H1 (cell line): ENCODE data around the gene DRAP1. TPM values are rescaled to one million over a fixed set of nuclear protein-coding genes. Genes with fewer than 3 reads are reported as not detected.

Experiments
- ATF2 ChIP-seq: IDR thresholded peaks from 2 replicates; pipeline ENCODE4 v1.6.1; 2012; ENCODE audit warnings: low read length, inconsistent platforms
- BACH1 ChIP-seq: IDR thresholded peaks from 2 replicates; pipeline ENCODE4 v1.6.1; 2012; ENCODE audit warnings: low read length, improper control_type of control experiment
- CHD1 ChIP-seq: IDR thresholded peaks from 2 replicates; pipeline ENCODE4 v1.6.1; 2012; ENCODE audit warnings: low read depth, low read length, improper control_type of control experiment
- CHD7 ChIP-seq: fragments of 300-600 bp; sonication (generic); IDR thresholded peaks from 2 replicates; pipeline ENCODE4 v1.7.1; 2012; ENCODE audit warnings: low read length, moderate library complexity, mild to moderate bottlenecking, inconsistent platforms; ENCODE audit not compliant: insufficient replicate concordance
- JUN ChIP-seq: IDR thresholded peaks from 2 replicates; pipeline ENCODE4 v1.6.1; 2011; ENCODE audit warnings: low read depth, mild to moderate bottlenecking, improper control_type of control experiment, low read length
- POLR2A ChIP-seq, 2 experiments: IDR thresholded peaks; 1 replicate in 1 of 2; 2 replicates in 1 of 2; pipeline ENCODE4 v1.6.1; 2011; ENCODE audit warnings: low read depth in 2 of 2, low read length in 2 of 2, mild to moderate bottlenecking in 2 of 2; ENCODE audit errors: control extremely low read depth in 1 of 2
- POU5F1 ChIP-seq: IDR thresholded peaks from 2 replicates; pipeline ENCODE4 v1.6.1; 2011; ENCODE audit warnings: low read depth, mild to moderate bottlenecking, low read length, moderate library complexity
- SIN3A ChIP-seq, 2 experiments: IDR thresholded peaks in 1 of 2; conservative IDR thresholded peaks in 1 of 2; 2 replicates each; pipeline ENCODE4 v1.6.1; 2011 to 2012; ENCODE audit warnings: low read length in 2 of 2, improper control_type of control experiment in 1 of 2, low read depth in 1 of 2, mild to moderate bottlenecking in 1 of 2
- SP4 ChIP-seq: IDR thresholded peaks from 2 replicates; pipeline ENCODE4 v1.6.1; 2012; ENCODE audit warnings: low read length, inconsistent platforms
- TCF12 ChIP-seq: IDR thresholded peaks from 2 replicates; pipeline ENCODE4 v1.6.1; 2011; ENCODE audit warnings: low read depth, mild to moderate bottlenecking, low read length
- ZNF274 ChIP-seq: IDR thresholded peaks from 2 replicates; pipeline ENCODE4 v1.7.0; 2012; ENCODE audit warnings: low read length, borderline replicate concordance; ENCODE audit errors: extremely low read depth
- polyA plus RNA-seq, 7 experiments: library from polyadenylated mRNA; depleted of rRNA in 3 of 7; stranded (reverse) in 5 of 7; unstranded in 2 of 7; fragments of >200 nt in 5 of 7; fragments of 200-250 nt in 2 of 7; gene quantifications; 1 replicate in 5 of 7; 2 replicates in 1 of 7; 4 replicates in 1 of 7; pipeline versions ENCODE4 v1.2.1 to v1.2.3, GENCODE V29; 2011 to 2013; ENCODE audit warnings: missing spikeins in 2 of 7, mixed read lengths in 2 of 7
- total RNA-seq: library from RNA; stranded (reverse); fragmentation: NEBNext Ultra II Directional; extraction: Animal tissue kit (Norgen Biotek cat#: 25700); gene quantifications from 2 replicates; pipeline ENCODE4 v1.2.1, GENCODE V29; 2021

DRAP1 gene
- total and polyA plus RNA-seq, 2 of the 8 experiments (the other 6 are each of a cell fraction or from before 2014, with no cell fraction given), result 62.5 to 98.7 TPM

DNA sequence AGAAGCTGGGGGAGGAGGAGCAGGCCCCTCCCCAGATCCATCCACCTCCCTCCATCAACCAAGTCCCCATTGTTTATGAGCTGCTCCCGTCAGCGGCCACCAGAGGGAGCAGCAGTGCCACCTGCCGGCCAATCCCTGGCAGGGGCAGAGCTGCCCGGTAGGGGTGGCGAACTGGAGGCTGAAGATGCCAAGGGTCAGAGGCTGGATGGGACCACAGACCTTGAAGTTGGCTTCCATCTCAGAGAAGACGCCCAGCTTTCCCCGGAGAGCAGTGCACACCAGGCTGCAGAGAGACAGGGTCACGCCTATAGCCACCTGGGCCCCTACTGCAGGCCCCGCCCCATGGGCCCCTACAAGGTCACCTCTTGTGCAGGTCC lies 34.5 kb upstream of the DRAP1 start (continued):
- TF ChIP-seq ATF2, result no peak
- TF ChIP-seq BACH1, result no peak
- no peak for TF ChIP-seq JUN
- no peak for TF ChIP-seq POLR2A (IDR thresholded peaks at IDR 0.05; ENCODE audit: control extremely low read depth in 1 of 2, low read depth in 2 of 2, low read length in 2 of 2)
- TF ChIP-seq SP4, result no peak
- TF ChIP-seq CHD7, result no peak
- no peak for TF ChIP-seq POU5F1
- TF ChIP-seq SIN3A (conservative IDR thresholded peaks at IDR 0.05 in 1 of 2, IDR thresholded peaks at IDR 0.05 in 1 of 2; ENCODE audit: low read depth in 1 of 2, low read length in 2 of 2), result peak; percentile 43 to 82; a peak in 1 of 4 replicates
- TF ChIP-seq TCF12, result no peak
- TF ChIP-seq ZNF274, result no peak
- no peak for TF ChIP-seq CHD1
